ENCODE data around the gene KCNT2. TPM values are rescaled to one million over a fixed set of nuclear protein-coding genes. Genes with fewer than 3 reads are reported as not detected.

KCNT2 gene
- total RNA-seq, 1 experiment from 2014 or later = not detected

- intact Hi-C loops (cut with micrococcal nuclease) = no loop called here
- Histone ChIP-seq H3K27ac (ENCODE audit: low read depth, low read length) (no peak overlapping the region), H3K9me3 (ENCODE audit: control insufficient read depth in 1 of 2, insufficient read depth in 1 of 2, low read depth in 1 of 2, low read length in 2 of 2) (no peaks in the 10 kb centered on the region), H4K20me1 (ENCODE audit: insufficient read depth) (no peaks in the 10 kb centered on the region), H3K36me3 (ENCODE audit: control insufficient read depth in 1 of 2, insufficient read depth in 2 of 2, low read length in 2 of 2) (no peaks in the 10 kb centered on the region), H3K4me3 (replicated peaks in 1 of 2; ENCODE audit: low read depth in 1 of 2, low read length in 2 of 2) (no peak overlapping the region), H3K4me1 (ENCODE audit: control insufficient read depth in 1 of 2, insufficient read depth in 2 of 2, low read length in 2 of 2) (no peaks in the 10 kb centered on the region), H3K9ac (ENCODE audit: low read length) (no peak overlapping the region), H3K9me2 (ENCODE audit: insufficient read depth) (no peaks in the 10 kb centered on the region), H3K27me3 (ENCODE audit: insufficient read depth, low read length) (no peaks in the 10 kb centered on the region), H3K79me2 (ENCODE audit: insufficient read depth, low read length) (no peaks in the 10 kb centered on the region), H2AFZ (ENCODE audit: low read depth, low read length, poor library complexity, severe bottlenecking) (no peak overlapping the region), H3K4me2 (ENCODE audit: low read length) (no peak overlapping the region)
- ChIA-PET POLR2A (no interaction called here), RAD21 (ENCODE audit: low non-redundant PET in 1 of 2, low total read pairs in 2 of 2, uncharacterized antibody in 2 of 2, unreplicated experiment in 2 of 2) (no interaction called here), CTCF (no interaction called here)
- no peak for ATAC-seq
- BruUV-seq (replicated peaks) = no TSS peak
- DNase-seq (ENCODE audit: low read depth, low spot score) = no peak
- TF ChIP-seq FOSL1 (IDR thresholded peaks at IDR 0.05; ENCODE audit: low read depth) = no peak
- no peak for TF ChIP-seq POLR2A (IDR thresholded peaks at IDR 0.05; ENCODE audit: borderline replicate concordance, extremely low read depth, insufficient read depth, insufficient read length)
- no peak for TF ChIP-seq TCF7L2 (IDR thresholded peaks at IDR 0.05; ENCODE audit: borderline replicate concordance, extremely low read depth, insufficient read depth, insufficient read length)
Measured at GRCh38 chr1:196409586-196409985, 198.7 kb downstream of the KCNT2 start.

- no peak overlapping the region for H3K9ac ChIP-seq (ENCODE audit: low read length)
- H3K4me3 ChIP-seq (replicated peaks in 1 of 2; ENCODE audit: low read depth in 1 of 2, low read length in 2 of 2) = no peak overlapping the region
- TF ChIP-seq CBX3 (IDR thresholded peaks at IDR 0.05; ENCODE audit: low read depth) = no peak
- TF ChIP-seq SP1 (IDR thresholded peaks at IDR 0.05; ENCODE audit: low read depth) = no peak
- no peak for TF ChIP-seq MAX (IDR thresholded peaks at IDR 0.05)
- TF ChIP-seq EZH2phosphoT487 (IDR thresholded peaks at IDR 0.05; ENCODE audit: borderline replicate concordance) = no peak
- no peak for TF ChIP-seq POLR2A (IDR thresholded peaks at IDR 0.05; ENCODE audit: borderline replicate concordance, extremely low read depth, insufficient read depth, insufficient read length)
- TF ChIP-seq EZH2 (IDR thresholded peaks at IDR 0.05) = no peak
- no peak for TF ChIP-seq SRF (IDR thresholded peaks at IDR 0.05; ENCODE audit: low read depth)
- no peak for TF ChIP-seq FOSL1 (IDR thresholded peaks at IDR 0.05; ENCODE audit: low read depth)
- ATAC-seq = no peak
- no peaks in the 10 kb centered on the region for H3K9me2 ChIP-seq (ENCODE audit: insufficient read depth)
- no peaks in the 10 kb centered on the region for H3K27me3 ChIP-seq (ENCODE audit: insufficient read depth, low read length)
- H3K27ac ChIP-seq (ENCODE audit: low read depth, low read length) = no peak overlapping the region
- ChIA-PET RAD21 (ENCODE audit: low non-redundant PET in 1 of 2, low total read pairs in 2 of 2, uncharacterized antibody in 2 of 2, unreplicated experiment in 2 of 2) (no interaction called here), POLR2A (no interaction called here), CTCF (no interaction called here)
- H3K4me2 ChIP-seq (ENCODE audit: low read length) = no peak overlapping the region
- no TSS peak for BruUV-seq (replicated peaks)
- H3K9me3 ChIP-seq (ENCODE audit: control insufficient read depth in 1 of 2, insufficient read depth in 1 of 2, low read depth in 1 of 2, low read length in 2 of 2) = no peaks in the 10 kb centered on the region
- intact Hi-C loops (cut with micrococcal nuclease) = no loop called here
- no peaks in the 10 kb centered on the region for H3K79me2 ChIP-seq (ENCODE audit: insufficient read depth, low read length)
- no peaks in the 10 kb centered on the region for H3K36me3 ChIP-seq (ENCODE audit: control insufficient read depth in 1 of 2, insufficient read depth in 2 of 2, low read length in 2 of 2)
- H2AFZ ChIP-seq (ENCODE audit: low read depth, low read length, poor library complexity, severe bottlenecking) = no peak overlapping the region
- DNase-seq (ENCODE audit: low read depth, low spot score) = no peak
- H3K4me1 ChIP-seq (ENCODE audit: control insufficient read depth in 1 of 2, insufficient read depth in 2 of 2, low read length in 2 of 2) = no peaks in the 10 kb centered on the region
- no peaks in the 10 kb centered on the region for H4K20me1 ChIP-seq (ENCODE audit: insufficient read depth)
Measured at GRCh38 chr1:196407358-196408051, 200.7 kb downstream of the KCNT2 start.

Measured in HCT116 (cell line).